HUES6 (cell line): ENCODE data around the gene PAX9.

Experiments
- H3K27ac ChIP-seq: 2 replicates; pipeline ENCODE4 v1.7.0; 2013; ENCODE audit warnings: low read depth, mild to moderate bottlenecking, low read length, inconsistent platforms
- H3K27me3 ChIP-seq: 2 replicates; pipeline ENCODE4 v1.6.1; 2013; ENCODE audit warnings: low read length; ENCODE audit not compliant: control insufficient read depth, insufficient read depth
- H3K36me3 ChIP-seq: 2 replicates; pipeline ENCODE4 v1.6.1; 2013; ENCODE audit warnings: low read length; ENCODE audit not compliant: control insufficient read depth, insufficient read depth
- H3K4me1 ChIP-seq: 2 replicates; pipeline ENCODE4 v1.6.1; 2013; ENCODE audit warnings: low read length; ENCODE audit not compliant: control insufficient read depth, insufficient read depth
- H3K4me3 ChIP-seq: 2 replicates; pipeline ENCODE4 v1.5.1; 2013; ENCODE audit warnings: low read depth, low read length
- H3K9ac ChIP-seq: one replicate; pipeline ENCODE4 v1.6.1; 2013; ENCODE audit warnings: mild to moderate bottlenecking, low read length
- H3K9me3 ChIP-seq: 2 replicates; pipeline ENCODE4 v1.6.1; 2013; ENCODE audit warnings: low read depth, low read length; ENCODE audit not compliant: control insufficient read depth, insufficient read depth

Gene PAX9

DNA sequence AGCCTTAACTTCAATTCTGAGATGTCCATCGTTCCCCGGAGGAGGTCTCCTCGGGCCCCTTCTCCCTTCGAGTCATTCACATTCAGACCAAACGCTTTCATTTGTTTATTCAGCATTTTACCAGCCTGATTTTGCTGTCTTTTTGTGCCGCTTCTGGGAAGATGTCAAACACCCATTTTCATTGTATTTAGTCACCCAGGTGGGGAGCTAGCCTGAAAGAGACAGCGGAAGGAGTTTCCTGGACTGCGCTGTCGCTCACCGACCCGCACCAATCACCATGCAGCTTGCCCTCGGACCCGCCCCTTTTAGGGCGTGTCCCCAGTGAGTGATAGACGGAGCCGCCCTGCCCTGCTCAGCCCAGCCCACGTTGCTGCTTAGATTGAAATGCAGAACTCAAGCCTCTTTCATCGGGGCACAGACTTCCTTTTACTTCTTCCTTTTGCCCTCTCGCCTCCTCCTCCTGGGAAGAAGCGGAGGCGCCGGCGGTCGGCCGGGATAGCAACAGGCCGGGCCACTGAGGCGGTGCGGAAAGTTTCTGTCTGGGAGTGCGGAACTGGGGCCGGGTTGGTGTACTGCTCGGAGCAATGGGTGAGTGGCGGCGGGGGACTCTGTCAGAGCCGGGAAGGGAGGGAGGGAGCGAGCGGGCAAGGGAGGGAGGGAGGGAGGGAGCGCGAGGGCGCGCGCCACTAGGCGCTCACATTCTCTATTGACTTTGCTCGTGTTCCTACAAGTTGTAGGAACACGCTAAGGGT lies at the start of gene PAX9:
TSS of gene PAX9 (plus strand) at position 355 of the 752 bp plus-strand sequence. CDS start at position 585, 230 bp downstream.
- Histone ChIP-seq H3K9me3 (no peaks in the 10 kb centered on the region), H3K4me3 (peak within 1 kb of the TSS; percentile 68), H3K27me3 (peaks cover 100% of the 10 kb centered on the region), H3K9ac (no peak within 1 kb of the TSS), H3K27ac (no peak within 1 kb of the TSS), H3K4me1 (peaks cover 44% of the 10 kb centered on the region), H3K36me3 (no peaks in the 10 kb centered on the region)

DNA sequence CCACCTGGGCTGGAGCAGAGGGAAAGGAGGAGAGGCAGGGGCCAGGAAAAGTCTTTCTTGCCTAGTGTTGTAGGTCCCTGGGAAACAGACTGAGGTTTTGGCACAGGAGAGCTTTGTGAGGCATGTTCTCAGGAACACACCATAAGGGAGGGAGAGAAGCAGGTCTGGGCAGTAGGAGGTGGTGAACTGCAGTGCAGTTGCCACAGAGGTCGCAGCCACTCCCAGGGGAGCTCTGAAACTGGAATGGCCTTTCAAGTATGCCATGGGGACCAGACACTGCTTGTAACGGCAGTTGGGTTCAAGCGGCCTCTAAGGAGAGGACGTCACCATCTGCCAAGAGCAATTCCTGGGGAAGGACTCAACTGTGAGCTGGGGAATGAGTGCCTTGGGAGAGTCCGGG lies 43.8 kb upstream of the PAX9 start:
- Histone ChIP-seq H3K9me3 (0 out of 2 replicates have a peak, but pooled peaks cover 6% of the 10 kb centered on the region), H3K27me3 (peaks cover 16% of the 10 kb centered on the region; the same call in 1 of the 2 replicates), H3K9ac (no peak overlapping the region), H3K4me1 (no peaks in the 10 kb centered on the region), H3K36me3 (no peaks in the 10 kb centered on the region), H3K4me3 (no peak overlapping the region), H3K27ac (no peak overlapping the region)

DNA sequence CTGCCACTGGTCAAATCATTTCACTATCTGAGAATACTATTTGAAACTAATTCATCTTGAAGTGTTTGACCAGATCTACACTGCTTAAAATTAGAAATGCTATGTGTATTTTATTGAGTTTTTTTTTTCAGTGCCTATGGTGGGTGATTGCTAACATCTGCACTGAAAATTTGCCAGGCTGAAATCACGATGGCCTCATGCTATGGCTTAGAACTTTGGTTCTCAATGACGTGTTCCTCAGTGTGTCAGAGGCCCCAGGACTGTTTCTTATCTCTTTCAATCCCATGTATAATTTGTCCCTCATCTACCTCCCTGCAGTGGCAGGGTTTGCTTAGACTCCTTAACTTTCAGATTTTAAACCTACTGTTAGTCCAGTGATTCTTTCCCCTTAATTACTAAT lies 43.0 kb upstream of the PAX9 start:
- peaks cover 14% of the 10 kb centered on the region; the same call in 1 of the 2 replicates for H3K27me3 ChIP-seq
- H3K27ac ChIP-seq: no peak overlapping the region
- H3K4me3 ChIP-seq: no peak overlapping the region
- 0 out of 2 replicates have a peak, but pooled peaks cover 6% of the 10 kb centered on the region for H3K9me3 ChIP-seq
- H3K4me1 ChIP-seq: no peaks in the 10 kb centered on the region
- H3K36me3 ChIP-seq: no peaks in the 10 kb centered on the region
- H3K9ac ChIP-seq: no peak overlapping the region

DNA sequence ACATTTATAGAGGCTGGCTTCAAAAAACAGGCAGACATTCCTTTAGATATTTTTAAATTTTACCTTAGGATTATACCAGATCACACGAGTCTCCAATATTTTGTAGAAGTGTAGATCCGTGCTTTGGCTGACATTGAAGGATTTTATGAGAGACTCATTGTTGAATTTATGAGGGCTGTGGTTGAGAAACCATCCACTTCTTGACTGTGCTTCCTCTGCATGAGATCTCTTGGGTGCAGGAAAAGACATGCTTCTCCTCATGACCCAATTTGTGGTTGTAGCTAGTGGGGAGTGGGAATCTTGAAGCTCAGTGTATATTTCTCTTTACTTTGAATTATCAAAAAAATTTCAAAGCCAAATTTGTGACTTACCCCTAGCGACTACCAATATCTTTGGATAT lies 42.5 kb upstream of the PAX9 start:
- Histone ChIP-seq H3K9ac (no peak overlapping the region), H3K27me3 (peaks cover 10% of the 10 kb centered on the region; the same call in 1 of the 2 replicates), H3K27ac (no peak overlapping the region), H3K4me1 (no peaks in the 10 kb centered on the region), H3K4me3 (no peak overlapping the region), H3K36me3 (no peaks in the 10 kb centered on the region), H3K9me3 (0 out of 2 replicates have a peak, but pooled peaks cover 6% of the 10 kb centered on the region)

DNA sequence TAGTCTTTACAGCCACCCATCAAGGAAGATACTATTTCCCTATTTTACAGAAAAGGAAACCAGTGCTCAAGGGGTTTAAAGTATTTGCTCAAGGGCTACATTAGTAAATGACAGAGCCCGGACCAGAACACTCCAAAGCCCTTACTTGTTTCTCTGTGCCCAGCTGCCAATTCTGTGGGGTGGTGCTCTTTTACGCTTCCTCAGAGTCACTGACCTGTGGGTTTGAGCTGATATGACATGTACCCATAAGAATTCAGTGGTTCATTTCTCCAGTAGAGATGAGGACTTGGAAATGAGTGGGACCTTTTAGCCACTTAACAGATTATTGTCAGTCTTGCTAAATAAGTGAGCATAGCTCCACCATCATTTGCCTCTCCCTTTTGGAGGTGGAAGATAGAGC lies 41.8 kb upstream of the PAX9 start:
- H3K36me3 ChIP-seq: no peaks in the 10 kb centered on the region
- no peak overlapping the region for H3K9ac ChIP-seq
- no peak overlapping the region for H3K27ac ChIP-seq
- 0 out of 2 replicates have a peak, but pooled peaks cover 6% of the 10 kb centered on the region for H3K9me3 ChIP-seq
- no peak overlapping the region for H3K4me3 ChIP-seq
- no peaks in the 10 kb centered on the region for H3K4me1 ChIP-seq
- H3K27me3 ChIP-seq: peaks cover 11% of the 10 kb centered on the region; the same call in 1 of the 2 replicates

DNA sequence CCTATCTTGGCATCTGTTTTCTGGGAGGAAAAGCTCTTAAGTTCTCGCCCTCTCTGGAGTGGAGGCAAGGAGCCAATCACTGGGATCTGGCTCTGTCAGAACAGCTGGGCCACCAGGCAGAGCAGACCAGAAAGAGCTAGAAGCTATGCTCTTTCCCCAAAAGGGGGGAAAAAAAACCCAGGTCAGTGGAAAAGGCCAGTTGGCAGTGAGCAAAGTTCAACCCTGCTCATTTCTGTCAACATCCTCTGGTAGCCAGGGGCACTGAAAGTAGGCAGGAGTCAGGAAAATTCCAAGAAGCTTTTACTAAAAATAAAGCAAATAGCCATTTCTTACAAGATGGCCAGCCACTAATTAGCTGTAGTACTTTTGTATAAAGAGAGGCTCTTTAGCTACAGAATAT lies 36.6 kb upstream of the PAX9 start:
- Histone ChIP-seq H3K36me3 (no peaks in the 10 kb centered on the region), H3K27me3 (peaks cover 43% of the 10 kb centered on the region), H3K9ac (no peak overlapping the region), H3K4me1 (no peaks in the 10 kb centered on the region), H3K27ac (no peak overlapping the region), H3K9me3 (0 out of 2 replicates have a peak, but pooled peaks cover 6% of the 10 kb centered on the region), H3K4me3 (no peak overlapping the region)

DNA sequence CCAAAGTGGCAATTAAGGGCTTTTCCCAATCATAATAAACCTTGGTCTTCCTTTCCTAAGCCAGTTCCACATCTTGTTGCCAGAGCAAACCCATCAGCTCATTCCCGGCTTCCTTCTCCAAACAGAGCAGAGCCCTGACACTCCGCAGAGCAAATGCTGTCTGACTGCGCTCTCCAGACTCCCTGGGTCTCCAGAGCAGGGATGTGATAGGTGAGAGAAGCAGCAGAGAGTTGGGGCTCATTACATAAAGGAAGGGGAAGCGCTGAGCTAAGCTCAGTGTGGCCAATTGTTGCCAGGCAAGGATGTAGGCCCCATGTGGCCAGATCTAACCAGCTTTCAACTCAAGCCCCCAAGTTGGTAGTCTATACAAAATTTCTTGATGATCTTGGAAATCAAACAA lies 36.2 kb upstream of the PAX9 start:
- Histone ChIP-seq H3K9ac (no peak overlapping the region), H3K4me3 (no peak overlapping the region), H3K4me1 (no peaks in the 10 kb centered on the region), H3K9me3 (0 out of 2 replicates have a peak, but pooled peaks cover 6% of the 10 kb centered on the region), H3K36me3 (no peaks in the 10 kb centered on the region), H3K27ac (no peak overlapping the region), H3K27me3 (peaks cover 42% of the 10 kb centered on the region)

DNA sequence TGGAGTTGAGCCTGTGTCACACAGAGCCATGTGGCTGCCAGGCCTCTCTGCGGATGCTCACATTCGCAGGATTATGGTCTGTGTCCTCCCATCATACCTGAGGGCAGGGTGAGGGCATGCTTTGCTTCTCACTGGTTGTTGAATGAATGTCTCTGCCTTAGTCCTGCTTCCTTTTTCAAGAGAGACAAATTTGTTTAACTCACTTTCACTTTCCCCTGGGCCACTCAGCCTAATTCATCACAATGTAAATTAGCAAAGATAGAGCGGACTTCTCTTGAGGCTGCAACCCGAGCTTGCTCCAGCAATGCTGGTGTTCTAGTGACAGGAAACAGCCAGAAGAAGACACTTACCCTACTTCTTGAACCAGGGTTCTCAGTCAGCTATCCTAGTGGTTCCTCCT lies 35.5 kb upstream of the PAX9 start:
- H3K27me3 ChIP-seq: peaks cover 42% of the 10 kb centered on the region
- H3K4me1 ChIP-seq: no peaks in the 10 kb centered on the region
- H3K36me3 ChIP-seq: no peaks in the 10 kb centered on the region
- no peak overlapping the region for H3K9ac ChIP-seq
- no peak overlapping the region for H3K4me3 ChIP-seq
- no peak overlapping the region for H3K27ac ChIP-seq
- 0 out of 2 replicates have a peak, but pooled peaks cover 6% of the 10 kb centered on the region for H3K9me3 ChIP-seq

DNA sequence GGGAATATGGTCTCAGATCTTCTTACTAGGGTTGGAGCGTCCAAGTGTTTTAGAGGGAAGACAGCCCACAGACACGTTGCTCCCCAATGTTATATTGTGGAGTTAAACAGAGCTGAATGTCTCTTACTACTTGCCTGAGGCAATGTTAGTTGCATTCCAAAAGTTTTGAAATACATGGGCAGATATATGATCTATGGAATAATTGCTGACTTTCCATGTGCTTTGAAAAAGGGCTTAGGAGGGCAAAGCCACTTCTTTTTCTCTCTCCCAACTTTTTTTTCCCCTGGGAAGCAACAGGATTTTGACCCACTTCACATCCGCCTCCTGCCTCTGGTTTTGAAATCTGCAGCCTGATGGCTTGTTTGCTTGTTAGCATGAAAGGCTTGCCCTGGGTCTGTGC lies 33.7 kb upstream of the PAX9 start:
- Histone ChIP-seq H3K27ac (no peak overlapping the region), H3K9me3 (no peaks in the 10 kb centered on the region), H3K9ac (no peak overlapping the region), H3K4me3 (no peak overlapping the region), H3K27me3 (peaks cover 42% of the 10 kb centered on the region), H3K36me3 (no peaks in the 10 kb centered on the region), H3K4me1 (no peaks in the 10 kb centered on the region)

DNA sequence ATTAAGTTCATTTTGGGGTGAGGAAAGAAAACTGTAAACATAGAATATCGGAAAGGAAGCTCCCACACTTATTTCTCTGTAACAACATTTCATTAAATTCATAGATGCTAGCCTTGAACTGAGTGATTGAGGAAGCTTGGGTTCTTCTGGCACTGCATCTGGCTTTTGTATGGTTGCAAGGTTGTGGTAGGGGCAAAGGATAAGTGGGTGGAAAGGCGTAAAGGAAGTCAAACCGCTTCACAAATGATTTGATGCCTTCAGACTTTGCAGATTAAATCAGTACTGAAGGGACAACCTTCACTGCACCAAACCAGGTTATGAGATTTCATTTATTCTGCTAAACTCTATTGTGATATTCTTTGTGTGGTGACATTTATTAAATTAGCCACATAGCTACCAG lies 28.1 kb upstream of the PAX9 start:
- H3K9me3 ChIP-seq: no peaks in the 10 kb centered on the region
- H3K27me3 ChIP-seq: peaks cover 41% of the 10 kb centered on the region
- H3K27ac ChIP-seq: no peak overlapping the region
- H3K4me3 ChIP-seq: no peak overlapping the region
- no peak overlapping the region for H3K9ac ChIP-seq
- H3K36me3 ChIP-seq: no peaks in the 10 kb centered on the region
- no peaks in the 10 kb centered on the region for H3K4me1 ChIP-seq

DNA sequence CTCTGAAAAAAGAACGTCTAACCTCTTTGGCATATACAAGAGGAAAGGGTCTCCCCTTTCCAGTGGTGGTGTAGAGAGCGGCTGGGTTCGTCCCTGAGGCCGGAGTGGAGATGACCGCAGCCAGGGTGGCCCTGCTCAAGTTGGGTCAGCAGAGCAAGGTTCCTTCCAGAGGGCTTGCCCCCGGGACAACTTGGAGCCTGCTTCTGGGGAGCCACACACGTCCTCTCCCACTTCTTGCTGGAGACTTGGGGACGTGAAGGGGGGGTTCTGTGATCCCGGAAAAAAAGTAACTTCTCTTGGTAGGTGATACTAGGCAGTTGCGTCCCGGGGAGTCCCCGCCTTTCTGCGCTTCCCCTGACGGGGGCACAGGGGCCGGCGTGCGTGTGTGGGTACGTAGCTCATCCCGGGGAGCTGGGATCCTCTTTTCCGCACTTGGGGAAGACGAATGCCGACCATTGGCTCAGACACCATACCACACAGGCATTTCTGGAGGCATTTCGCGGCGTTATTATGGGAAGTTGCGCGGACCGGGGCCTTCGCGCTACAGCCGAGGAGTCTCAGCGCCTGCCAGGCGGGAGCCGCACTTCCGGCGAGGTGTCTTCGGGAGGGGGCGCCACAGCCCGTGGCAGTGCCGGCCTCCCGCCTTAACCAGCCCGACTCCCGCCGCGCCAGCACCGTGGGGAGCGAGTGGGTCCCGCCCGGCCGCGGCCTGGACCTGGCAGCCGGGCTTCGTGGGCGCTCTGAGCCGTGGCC lies 14.8 kb upstream of the PAX9 start:
- Histone ChIP-seq H3K9me3 (no peaks in the 10 kb centered on the region), H3K27me3 (peaks cover 100% of the 10 kb centered on the region), H3K36me3 (no peaks in the 10 kb centered on the region), H3K4me3 (peak overlapping the region; percentile 63), H3K9ac (no peak overlapping the region), H3K4me1 (peaks cover 5% of the 10 kb centered on the region), H3K27ac (no peak overlapping the region)
